Vagina (tissue), 2 donors: ENCODE results near the gene HAGHL.

Source experiments
- CTCF ChIP-seq, 3 experiments: fragments of 450-650 bp in 2 of 3; fragments of 200-600 bp in 1 of 3; sonication (generic) in 1 of 3; IDR thresholded peaks; one replicate each; pipeline ENCODE4 v1.5.1; 2017 to 2019; ENCODE audit warnings: antibody characterized with exemption in 3 of 3, mild to moderate bottlenecking in 2 of 3, moderate library complexity in 2 of 3
- POLR2A ChIP-seq, 2 donors: fragments of 450-650 bp; IDR thresholded peaks; one replicate each; pipeline ENCODE4 v1.6.1; 2017; ENCODE audit warnings: antibody characterized with exemption in 2 of 2, mild to moderate bottlenecking in 2 of 2, moderate library complexity in 2 of 2

DNA sequence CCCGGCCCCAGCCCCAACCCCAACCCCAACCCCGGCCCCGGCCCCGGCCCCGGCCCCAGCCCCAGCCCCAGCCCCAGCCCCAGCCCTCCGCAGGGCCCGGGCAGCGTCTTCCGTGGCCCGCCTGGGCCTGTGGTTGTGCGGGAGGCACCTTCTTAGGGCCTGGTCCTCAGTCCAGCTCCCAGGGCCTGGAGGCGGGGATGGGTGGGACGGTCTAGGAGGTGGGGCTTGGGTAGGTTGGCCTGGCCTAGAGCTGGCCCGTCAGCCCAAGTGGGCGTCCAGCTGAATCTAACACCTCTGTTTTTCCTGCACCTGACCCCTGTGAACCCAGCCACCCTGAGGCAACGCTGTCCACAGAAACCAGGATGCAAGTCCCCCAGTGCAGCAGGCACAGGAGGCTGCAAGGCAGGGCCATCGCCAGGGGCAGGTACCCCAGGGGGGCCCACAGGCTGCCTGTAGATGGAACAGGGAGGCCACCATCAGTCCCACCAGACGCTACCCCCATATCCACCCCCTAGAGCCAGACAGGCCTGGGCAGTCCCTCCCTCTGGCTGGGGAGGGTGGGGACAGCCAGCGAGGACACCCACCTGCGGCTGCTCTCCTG, 42.4 kb downstream of the HAGHL start:
- no peak for TF ChIP-seq POLR2A (IDR thresholded peaks at IDR 0.05)
- no peak for TF ChIP-seq CTCF (IDR thresholded peaks at IDR 0.05)
